Left lung (tissue), 10 donors: Measurements from ENCODE around the gene C1orf87. TPM values are rescaled to one million over a fixed set of nuclear protein-coding genes. Genes with fewer than 3 reads are reported as not detected.

Experiments
- ATAC-seq: fragments of 200-7000 bp; cut with Tn5 transposase; one replicate; pipeline ENCODE4 v1.9.1; 2020; ENCODE audit warnings: moderate library complexity
- DNase-seq, 4 donors: peaks; one replicate each; pipeline ENCODE4 v3.0.0-alpha.2; 2013 to 2020
- H3K27ac ChIP-seq, 2 donors: fragments of 200-600 bp; sonication (generic) in 1 of 2; one replicate each; pipeline versions ENCODE4 v1.5.0 to v1.8.0; 2020 to 2021
- H3K27me3 ChIP-seq, 2 donors: fragments of 200-600 bp; sonication (generic) in 1 of 2; one replicate each; pipeline versions ENCODE4 v1.5.0 to v1.8.0; 2020 to 2021
- H3K36me3 ChIP-seq, 2 donors: fragments of 200-600 bp; sonication (generic) in 1 of 2; one replicate each; pipeline versions ENCODE4 v1.5.0 to v1.8.0; 2020 to 2021
- H3K4me1 ChIP-seq, 2 donors: fragments of 200-600 bp; one replicate each; pipeline ENCODE4 v1.8.0; 2021
- H3K4me3 ChIP-seq, 2 donors: fragments of 200-600 bp; sonication (generic) in 1 of 2; one replicate each; pipeline versions ENCODE4 v1.5.0 to v1.8.0; 2020 to 2021; ENCODE audit warnings: mild to moderate bottlenecking in 1 of 2
- H3K9me3 ChIP-seq, 2 donors: fragments of 200-600 bp; sonication (generic) in 1 of 2; one replicate each; pipeline versions ENCODE4 v1.5.0 to v1.8.0; 2020 to 2021
- CTCF ChIP-seq, 2 donors: fragments of 200-600 bp; sonication (generic) in 1 of 2; IDR thresholded peaks; one replicate each; pipeline versions ENCODE4 v1.5.0 to v1.8.0; 2021; ENCODE audit warnings: antibody characterized with exemption in 2 of 2
- intact Hi-C, 2 donors: fragments of 100-400 bp; cut with DNase I; formaldehyde crosslinking; loops; one replicate each; pipeline versions ENCODE4 v1.11.2 to v1.14.2; 2022
- polyA plus RNA-seq, 6 donors: library from polyadenylated mRNA; unstranded; fragments of 120-200 nt; gene quantifications; one replicate each; pipeline ENCODE4 v1.2.1, GENCODE V29; 2013; ENCODE audit not compliant: insufficient read length in 6 of 6
- total RNA-seq, 2 donors: library from RNA; stranded (reverse); fragmentation: NEBNext Ultra II Directional; extraction: Animal tissue kit (Norgen Biotek cat#: 25700); gene quantifications; one replicate each; pipeline ENCODE4 v1.2.1, GENCODE V29; 2021
- donor health status: DM: no; HTN: yes; CAD: no.
- donor health status: DM: no; HTN: no; CAD: no.

C1orf87 gene
- total and polyA plus RNA-seq, 8 donors = 0.44 to 4.0 (median 2.4) TPM

DNA sequence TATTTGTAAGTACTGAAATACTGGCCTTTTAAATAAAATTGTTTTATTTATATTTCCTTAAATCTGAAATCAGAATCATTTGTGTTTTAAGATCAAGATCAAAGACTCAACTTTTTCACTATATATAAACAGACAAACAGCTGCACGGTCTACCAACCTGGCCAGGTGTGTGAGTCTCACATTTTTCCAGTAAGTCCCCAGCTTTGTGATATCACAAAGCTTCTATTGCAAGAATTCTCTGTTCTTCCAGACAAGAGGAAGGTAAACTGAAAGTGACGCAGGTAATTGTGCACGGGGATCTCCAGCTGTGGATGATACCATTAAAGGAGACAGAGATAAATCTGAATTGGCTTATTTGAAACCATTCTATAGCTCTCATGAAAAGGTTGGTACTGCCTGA, 105.8 kb downstream of the C1orf87 start:
- Histone ChIP-seq H3K27me3 (peaks cover 0 to 6% of the 10 kb centered on the region in 2 donors), H3K4me3 (no peak overlapping the region), H3K36me3 (no peaks in the 10 kb centered on the region), H3K27ac (no peak overlapping the region), H3K4me1 (peaks cover 0 to 7% of the 10 kb centered on the region in 2 donors), H3K9me3 (no peaks in the 10 kb centered on the region)
- ATAC-seq (no peak), DNase-seq (no peak)
- intact Hi-C loops = no loop called here
- no peak for TF ChIP-seq CTCF (IDR thresholded peaks at IDR 0.05)

DNA sequence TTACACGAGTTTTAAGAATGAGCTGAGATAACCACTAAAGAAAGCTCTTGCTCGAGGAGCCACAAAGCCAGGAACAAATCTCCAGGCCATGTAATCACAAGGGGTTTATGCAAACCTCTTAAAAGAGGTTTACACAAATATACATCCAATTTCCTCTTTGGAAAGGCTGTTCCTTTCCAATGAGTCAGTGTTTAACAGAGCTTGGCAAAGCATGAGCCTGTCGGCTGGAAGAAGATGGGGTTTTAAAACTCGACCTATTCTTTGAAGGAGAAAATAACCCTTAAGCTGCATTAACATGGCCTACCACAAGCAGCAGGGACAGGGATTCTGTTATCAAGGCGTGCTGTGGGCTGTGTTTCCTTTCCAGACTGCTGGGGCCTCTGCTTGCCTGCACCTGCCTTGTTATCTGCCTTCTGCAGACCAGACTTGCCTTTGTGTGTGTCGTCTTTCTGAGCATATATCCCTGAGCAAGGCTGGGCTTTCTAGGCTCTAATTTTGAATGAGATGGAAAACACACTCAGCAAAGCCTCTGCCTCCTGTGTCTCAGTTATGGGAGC, 106.4 kb downstream of the C1orf87 start:
- H3K27ac ChIP-seq = no peak overlapping the region
- H3K36me3 ChIP-seq = no peaks in the 10 kb centered on the region
- no peak overlapping the region for H3K4me3 ChIP-seq
- TF ChIP-seq CTCF (IDR thresholded peaks at IDR 0.05) = no peak
- peaks cover 0 to 7% of the 10 kb centered on the region in 2 donors for H3K4me1 ChIP-seq
- intact Hi-C loops = no loop called here
- peak; percentile 55 for ATAC-seq
- H3K9me3 ChIP-seq = no peaks in the 10 kb centered on the region
- H3K27me3 ChIP-seq = peaks cover 0 to 6% of the 10 kb centered on the region in 2 donors
- no peak for DNase-seq

- Histone ChIP-seq H3K4me3 (no peak overlapping the region), H3K9me3 (no peaks in the 10 kb centered on the region), H3K27ac (no peak overlapping the region), H3K27me3 (no peaks in the 10 kb centered on the region), H3K4me1 (no peaks in the 10 kb centered on the region), H3K36me3 (no peaks in the 10 kb centered on the region)
- no peak for DNase-seq
- no peak for ATAC-seq
- no peak for TF ChIP-seq CTCF (IDR thresholded peaks at IDR 0.05)
- intact Hi-C loops = no loop called here
These were observed 121.5 kb downstream of the C1orf87 start for GRCh38 chr1:59952065-59952464.

DNA sequence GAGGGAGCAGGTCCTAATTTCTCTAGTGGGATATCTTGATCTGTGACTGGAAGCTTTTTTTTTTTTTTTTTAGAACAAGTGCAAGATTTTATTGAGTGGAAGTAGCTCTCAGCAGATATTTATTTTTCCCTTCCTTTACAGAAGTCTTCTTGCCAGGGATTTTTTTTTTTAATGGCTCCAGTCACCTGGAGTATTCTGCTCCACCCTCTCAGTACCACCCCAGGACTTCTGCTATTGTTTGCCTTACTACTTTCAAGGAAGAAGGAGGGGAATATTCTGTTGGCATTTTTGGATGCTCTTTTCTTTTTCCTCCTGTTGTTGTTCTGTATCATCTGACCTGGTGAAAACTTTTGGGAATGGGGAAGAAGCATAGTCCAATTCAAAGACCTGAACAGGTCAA, 123.9 kb downstream of the C1orf87 start:
- intact Hi-C loops = loop anchor here in 1 of 2 donors (5.0 kb wide), 1 partner anchor 72 kb away; no protein-coding TSS in a partner anchor
- no peak for ATAC-seq

GRCh38 chr1:59948990-59949389, 124.6 kb downstream of the C1orf87 start:
- Histone ChIP-seq H3K4me3 (no peak overlapping the region), H3K27ac (no peak overlapping the region), H3K27me3 (no peaks in the 10 kb centered on the region), H3K36me3 (no peaks in the 10 kb centered on the region), H3K4me1 (no peaks in the 10 kb centered on the region), H3K9me3 (no peaks in the 10 kb centered on the region)
- ATAC-seq (no peak), DNase-seq (no peak)
- TF ChIP-seq CTCF (IDR thresholded peaks at IDR 0.05) = no peak
- intact Hi-C loops = loop anchor here in 1 of 2 donors (5.0 kb wide), 1 partner anchor 72 kb away; no protein-coding TSS in a partner anchor

More for the DNA sequence above, 123.9 kb downstream of the C1orf87 start:
- Histone ChIP-seq H3K4me1 (no peaks in the 10 kb centered on the region), H3K27me3 (no peaks in the 10 kb centered on the region), H3K4me3 (no peak overlapping the region), H3K27ac (no peak overlapping the region), H3K9me3 (no peaks in the 10 kb centered on the region), H3K36me3 (no peaks in the 10 kb centered on the region)
- DNase-seq = no peak
- no peak for TF ChIP-seq CTCF (IDR thresholded peaks at IDR 0.05)
